Adrenal gland (tissue), 12 donors: ENCODE data around the gene CPSF7. TPM values are rescaled to one million over a fixed set of nuclear protein-coding genes. Genes with fewer than 3 reads are reported as not detected.
A peak's percentile ranks its signal among the peaks of the same experiment; 100 is the strongest.

Source experiments
- DNase-seq, 7 donors: peaks; one replicate each; pipeline ENCODE4 v3.0.0-alpha.2; 2019 to 2020
- H3K27ac ChIP-seq, 5 donors: fragments of 200-600 bp; sonication (generic) in 4 of 5; 1 replicate in 3 of 5; 2 replicates in 2 of 5; pipeline versions ENCODE4 v1.5.1 to v1.8.0; 2016 to 2020; ENCODE audit warnings: mild to moderate bottlenecking in 1 of 5
- H3K27me3 ChIP-seq: fragments of 200-600 bp; 2 replicates; pipeline ENCODE4 v1.8.0; 2021
- H3K36me3 ChIP-seq, 2 donors: fragments of 200-600 bp; replicated peaks in 1 of 2; 1 replicate in 1 of 2; 2 replicates in 1 of 2; pipeline versions ENCODE4 v1.5.1 to v1.8.0; 2018 to 2022
- H3K4me1 ChIP-seq, 2 donors: fragments of 200-600 bp; replicated peaks in 1 of 2; 1 replicate in 1 of 2; 2 replicates in 1 of 2; pipeline versions ENCODE4 v1.5.1 to v1.8.0; 2018 to 2021
- H3K4me3 ChIP-seq, 4 donors: fragments of 200-600 bp; sonication (generic) in 3 of 4; one replicate each; pipeline ENCODE4 v1.5.1; 2016 to 2018
- H3K9me3 ChIP-seq, 3 donors: fragments of 200-600 bp; sonication (generic) in 1 of 3; replicated peaks in 1 of 3; 1 replicate in 2 of 3; 2 replicates in 1 of 3; pipeline versions ENCODE4 v1.5.1 to v1.8.0; 2016 to 2021
- POLR2A ChIP-seq, 2 donors: fragments of 450-650 bp; IDR thresholded peaks; one replicate each; pipeline ENCODE4 v1.6.1; 2017; ENCODE audit warnings: antibody characterized with exemption in 2 of 2, mild to moderate bottlenecking in 2 of 2, moderate library complexity in 1 of 2
- WGBS, 4 donors: extraction: QIAGEN DNeasy Blood & Tissue Kit in 2 of 4; methylation state at CpG; one replicate each; pipeline versions ENCODE4 v1.1.5 to v1.1.7; 2013 to 2017; 5-methylcytosine and 5-hydroxymethylcytosine counted together
- intact Hi-C, 2 donors: fragments of 100-400 bp; cut with DNase I; formaldehyde crosslinking; loops; one replicate each; pipeline versions ENCODE4 v1.14.1 to v1.15.0; 2022 to 2023
- polyA plus RNA-seq, 3 donors: library from polyadenylated mRNA; stranded (reverse); fragments of 200-250 nt in 2 of 3; fragments of 350-450 nt in 1 of 3; fragmentation: Illumina TruSeq in 1 of 3; extraction: RNeasy Lipid Tissue Mini Kit (QIAGEN cat#74804) in 1 of 3; gene quantifications; one replicate each; pipeline ENCODE4 v1.2.3, GENCODE V29; 2013 to 2014
- small RNA-seq, 2 donors: library from RNA; depleted of rRNA; stranded (forward); fragments of <200 nt; gene quantifications; one replicate each; pipeline ENCODE3, GENCODE V24; 2016
- total RNA-seq, 9 donors: library from RNA; depleted of rRNA in 4 of 9; stranded (reverse); fragments of >200 nt in 4 of 9; fragments of 120-200 nt in 1 of 9; fragmentation: NEBNext Ultra II Directional in 1 of 9; extraction: Animal tissue kit (Norgen Biotek cat#: 25700) in 1 of 9; gene quantifications; one replicate each; pipeline versions ENCODE4 v1.1.0 to v1.2.4, GENCODE V29; 2013 to 2023
- TF ChIP-seq, protein P1 (sequence below), 6 experiments: fragments of 450-650 bp in 4 of 6; fragments of 200-600 bp in 2 of 6; sonication (generic) in 1 of 6; IDR thresholded peaks; 1 replicate in 5 of 6; 2 replicates in 1 of 6; pipeline versions ENCODE4 v1.5.1 to v1.8.0; 2016 to 2021; ENCODE audit warnings: antibody characterized with exemption in 6 of 6, mild to moderate bottlenecking in 2 of 6, moderate library complexity in 1 of 6
- donor health status: healthy with polysubstance abuse.
- donor health status: Bipolar disorder and iron deficiency.
- donor health status: DM: yes; HTN: yes; CAD: no.
- donor health status: DM: no; HTN: no; CAD: no.
- donor health status: DM: no; HTN: no; CAD: no.
- donor health status: DM: yes; HTN: yes; CAD: no.

Gene CPSF7
- total and polyA plus RNA-seq, 12 donors = 24.6 to 93.5 (median 71.9) TPM

DNA sequence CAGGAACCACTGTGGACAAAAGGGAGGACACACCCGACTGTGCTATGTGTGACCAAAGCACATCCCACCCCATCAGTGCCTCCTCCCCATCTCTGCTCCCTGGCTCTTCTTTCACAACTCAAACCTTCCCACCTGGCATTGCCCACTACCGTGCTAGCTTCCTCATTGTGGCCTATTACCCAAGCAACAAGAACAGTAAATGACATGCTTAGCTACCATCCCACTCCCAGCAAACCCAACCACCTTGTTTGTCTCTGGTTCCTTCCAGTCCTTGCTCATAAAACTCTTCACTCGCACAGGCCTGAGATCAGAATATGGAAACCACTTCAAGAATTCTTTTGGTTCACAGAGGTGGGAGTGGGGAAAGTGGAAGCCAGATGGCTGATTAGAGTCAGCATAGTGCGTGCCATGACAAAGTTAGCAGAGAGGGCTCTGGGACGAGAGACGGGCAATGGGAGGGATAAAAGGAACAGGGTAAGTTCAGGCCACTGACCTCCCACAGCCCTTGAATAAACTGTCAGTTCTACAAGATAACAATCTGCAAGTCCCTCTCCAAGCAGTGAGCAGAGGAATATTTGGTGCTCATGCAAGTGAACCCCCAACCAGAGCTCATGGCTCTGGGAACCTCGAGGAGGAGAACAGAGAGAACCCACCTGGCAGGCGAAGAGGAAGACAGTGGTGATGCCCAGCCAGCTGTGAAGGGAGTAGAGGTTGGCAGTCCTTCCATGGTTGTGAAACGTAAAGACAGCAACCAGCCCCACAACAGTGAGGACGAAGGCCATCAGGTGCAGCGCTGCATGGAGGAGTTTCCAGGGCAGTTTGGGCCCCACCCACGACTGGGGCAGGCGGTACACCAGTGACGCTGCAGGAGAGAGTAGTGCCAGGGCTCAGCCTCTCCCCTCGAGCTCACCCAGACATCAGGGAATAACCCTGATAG, 76.4 kb downstream of the CPSF7 start:
- intact Hi-C loops = no loop called here
- TF ChIP-seq POLR2A (IDR thresholded peaks at IDR 0.05) = peak in 1 of 2 donors; percentile 49
- TF ChIP-seq, protein P1, sequence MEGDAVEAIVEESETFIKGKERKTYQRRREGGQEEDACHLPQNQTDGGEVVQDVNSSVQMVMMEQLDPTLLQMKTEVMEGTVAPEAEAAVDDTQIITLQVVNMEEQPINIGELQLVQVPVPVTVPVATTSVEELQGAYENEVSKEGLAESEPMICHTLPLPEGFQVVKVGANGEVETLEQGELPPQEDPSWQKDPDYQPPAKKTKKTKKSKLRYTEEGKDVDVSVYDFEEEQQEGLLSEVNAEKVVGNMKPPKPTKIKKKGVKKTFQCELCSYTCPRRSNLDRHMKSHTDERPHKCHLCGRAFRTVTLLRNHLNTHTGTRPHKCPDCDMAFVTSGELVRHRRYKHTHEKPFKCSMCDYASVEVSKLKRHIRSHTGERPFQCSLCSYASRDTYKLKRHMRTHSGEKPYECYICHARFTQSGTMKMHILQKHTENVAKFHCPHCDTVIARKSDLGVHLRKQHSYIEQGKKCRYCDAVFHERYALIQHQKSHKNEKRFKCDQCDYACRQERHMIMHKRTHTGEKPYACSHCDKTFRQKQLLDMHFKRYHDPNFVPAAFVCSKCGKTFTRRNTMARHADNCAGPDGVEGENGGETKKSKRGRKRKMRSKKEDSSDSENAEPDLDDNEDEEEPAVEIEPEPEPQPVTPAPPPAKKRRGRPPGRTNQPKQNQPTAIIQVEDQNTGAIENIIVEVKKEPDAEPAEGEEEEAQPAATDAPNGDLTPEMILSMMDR (IDR thresholded peaks at IDR 0.05) = no peak
- H3K27ac ChIP-seq = peak overlapping the region in 4 of 5 donors; percentile 19 to 88 (median 74)
- peaks cover 40 to 71% of the 10 kb centered on the region in 2 donors for H3K4me1 ChIP-seq
- no peaks in the 10 kb centered on the region for H3K27me3 ChIP-seq
- H3K4me3 ChIP-seq = no peak overlapping the region
- H3K36me3 ChIP-seq = peaks cover 0 to 58% of the 10 kb centered on the region in 2 donors
- DNase-seq = peak in 6 of 7 donors; percentile 69 to 87 (median 84)
- H3K9me3 ChIP-seq = no peaks in the 10 kb centered on the region
- 65 to 74% (median 71%) methylated on average over 10 to 15 of the region's 15 CpGs for WGBS, 4 donors

Small RNA genes lying within 50 kb of the gene (small RNA-seq; reads per million reads assigned to genes)
- 0 reads per million in 2 donors for gene RN7SL23P

Other genes with a start within 250 kb of the CPSF7 start
- 1 to 10 TPM in 3 of 9 donors, under 1 TPM in 2, not detected in 4; 0.22 to 2.8 (median 1.4) TPM for gene PGA3, start 226.5 kb downstream of the CPSF7 start, total RNA-seq
- 1 to 10 TPM in 2 of 3 donors, under 1 TPM in 1; 0.11 to 4.1 (median 3.1) TPM for gene PGA3, start 226.5 kb downstream of the CPSF7 start, polyA plus RNA-seq
- 1 to 10 TPM in 6 of 9 donors, under 1 TPM in 2, not detected in 1; 0.65 to 6.8 (median 1.2) TPM for gene PGA4, start 207.6 kb downstream of the CPSF7 start, total RNA-seq
- gene PGA4, start 207.6 kb downstream of the CPSF7 start, polyA plus RNA-seq = 1 to 10 TPM in 1 of 3 donors, under 1 TPM in 1, not detected in 1; 0.42 to 3.1 TPM
- 1 to 10 TPM in 1 of 9 donors, under 1 TPM in 5, not detected in 3; 0.28 to 1.1 (median 0.73) TPM for gene PGA5, start 188.8 kb downstream of the CPSF7 start, total RNA-seq
- gene PGA5, start 188.8 kb downstream of the CPSF7 start, polyA plus RNA-seq = under 1 TPM in 2 of 3 donors, not detected in 1; 0.32 to 0.71 TPM
- 1 to 10 TPM in 7 of 9 donors, under 1 TPM in 2; 0.69 to 4.4 (median 2.3) TPM for gene VWCE, start 134.7 kb downstream of the CPSF7 start, total RNA-seq
- gene VWCE, start 134.7 kb downstream of the CPSF7 start, polyA plus RNA-seq = 1 to 10 TPM in 2 of 3 donors, under 1 TPM in 1; 0.55 to 5.8 (median 3.8) TPM
- gene DDB1, start 96.9 kb downstream of the CPSF7 start, total RNA-seq = 100 to 1,000 TPM; 405 to 885 (median 642) TPM
- gene DDB1, start 96.9 kb downstream of the CPSF7 start, polyA plus RNA-seq = 100 to 1,000 TPM; 165 to 374 (median 308) TPM
- gene TKFC, start 96.7 kb downstream of the CPSF7 start, total RNA-seq = 100 to 1,000 TPM in 8 of 9 donors, 10 to 100 TPM in 1; 66.9 to 603 (median 255) TPM
- 100 to 1,000 TPM; 135 to 294 (median 198) TPM for gene TKFC, start 96.7 kb downstream of the CPSF7 start, polyA plus RNA-seq
- 1,000 to 10,000 TPM in 3 of 9 donors, 100 to 1,000 TPM in 5, 10 to 100 TPM in 1; 46.1 to 1,306 (median 775) TPM for gene CYB561A3, start 68.1 kb downstream of the CPSF7 start, total RNA-seq
- 100 to 1,000 TPM; 108 to 299 (median 284) TPM for gene CYB561A3, start 68.1 kb downstream of the CPSF7 start, polyA plus RNA-seq
- gene TMEM138, start 67.6 kb downstream of the CPSF7 start, total RNA-seq = 100 to 1,000 TPM in 5 of 9 donors, 10 to 100 TPM in 4; 79.4 to 183 (median 122) TPM
- gene TMEM138, start 67.6 kb downstream of the CPSF7 start, polyA plus RNA-seq = 100 to 1,000 TPM; 244 to 276 (median 259) TPM
- 10 to 100 TPM in 8 of 9 donors, 1 to 10 TPM in 1; 7.1 to 28.8 (median 13.6) TPM for gene TMEM216, start 37.4 kb downstream of the CPSF7 start, total RNA-seq
- gene TMEM216, start 37.4 kb downstream of the CPSF7 start, polyA plus RNA-seq = 10 to 100 TPM; 16.2 to 23.8 (median 21.3) TPM
- 10 to 100 TPM; 28.0 to 69.6 (median 48.7) TPM for gene SDHAF2, start 149 bp upstream of the CPSF7 start, total RNA-seq
- 10 to 100 TPM; 40.0 to 56.8 (median 47.1) TPM for gene SDHAF2, start 149 bp upstream of the CPSF7 start, polyA plus RNA-seq
- 1 to 10 TPM in 3 of 9 donors, under 1 TPM in 3, not detected in 3; 0.06 to 2.2 (median 0.87) TPM for gene LRRC10B, start 78.8 kb upstream of the CPSF7 start, total RNA-seq
- 1 to 10 TPM in 2 of 3 donors, under 1 TPM in 1; 0.97 to 2.6 (median 1.1) TPM for gene LRRC10B, start 78.8 kb upstream of the CPSF7 start, polyA plus RNA-seq
- 1 to 10 TPM in 4 of 9 donors, under 1 TPM in 4, not detected in 1; 0.09 to 6.0 (median 1.0) TPM for gene SYT7, start 151.1 kb upstream of the CPSF7 start, total RNA-seq
- gene SYT7, start 151.1 kb upstream of the CPSF7 start, polyA plus RNA-seq = 1 to 10 TPM; 1.4 to 6.8 (median 6.5) TPM